ENCODE data around the gene WDR76.

The WDR76 gene

DNA sequence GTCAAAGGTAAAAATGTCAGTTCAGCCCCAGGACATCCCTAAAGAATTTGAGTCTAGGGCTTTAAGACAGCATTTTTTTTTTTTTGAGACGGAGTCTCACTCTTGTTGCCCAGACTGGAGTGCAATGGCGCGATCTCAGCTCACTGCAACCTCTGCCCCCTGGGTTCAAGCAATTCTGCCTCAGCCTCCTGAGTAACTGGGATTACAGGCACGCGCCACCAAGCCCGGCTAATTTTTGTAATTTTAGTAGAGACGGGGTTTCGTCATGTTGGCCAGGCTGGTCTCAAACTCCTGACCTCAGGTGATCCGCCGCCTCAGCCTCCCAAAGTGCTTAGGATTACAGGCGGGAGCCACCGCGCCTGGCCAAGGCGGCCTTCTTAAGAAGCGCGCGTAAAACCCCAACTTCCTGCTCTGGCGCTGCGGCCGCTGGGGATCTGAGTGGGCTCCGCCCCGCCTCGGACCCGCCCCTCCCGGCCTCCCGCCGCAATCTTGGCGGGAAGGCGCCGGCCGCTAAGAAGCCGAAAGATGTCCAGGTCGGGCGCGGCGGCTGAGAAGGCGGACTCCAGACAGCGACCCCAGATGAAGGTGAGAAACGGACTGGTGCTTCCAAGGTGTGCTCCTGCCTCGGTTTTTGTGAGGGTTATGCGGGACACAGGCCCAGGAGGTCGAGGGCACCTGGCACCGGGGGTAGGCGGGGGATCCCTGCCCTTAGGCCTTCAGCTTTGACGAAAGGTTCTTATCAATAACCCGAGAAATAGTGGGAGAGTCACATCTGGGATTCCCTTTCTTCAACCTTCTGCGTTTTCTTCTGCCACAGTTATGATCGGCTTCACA is at the start of gene WDR76:
Gene WDR76, plus strand, starts transcription at position 495 of the 834 bp plus-strand sequence. Its CDS starts 31 bp downstream, at position 526.
- TF ChIP-seq, protein P1, sequence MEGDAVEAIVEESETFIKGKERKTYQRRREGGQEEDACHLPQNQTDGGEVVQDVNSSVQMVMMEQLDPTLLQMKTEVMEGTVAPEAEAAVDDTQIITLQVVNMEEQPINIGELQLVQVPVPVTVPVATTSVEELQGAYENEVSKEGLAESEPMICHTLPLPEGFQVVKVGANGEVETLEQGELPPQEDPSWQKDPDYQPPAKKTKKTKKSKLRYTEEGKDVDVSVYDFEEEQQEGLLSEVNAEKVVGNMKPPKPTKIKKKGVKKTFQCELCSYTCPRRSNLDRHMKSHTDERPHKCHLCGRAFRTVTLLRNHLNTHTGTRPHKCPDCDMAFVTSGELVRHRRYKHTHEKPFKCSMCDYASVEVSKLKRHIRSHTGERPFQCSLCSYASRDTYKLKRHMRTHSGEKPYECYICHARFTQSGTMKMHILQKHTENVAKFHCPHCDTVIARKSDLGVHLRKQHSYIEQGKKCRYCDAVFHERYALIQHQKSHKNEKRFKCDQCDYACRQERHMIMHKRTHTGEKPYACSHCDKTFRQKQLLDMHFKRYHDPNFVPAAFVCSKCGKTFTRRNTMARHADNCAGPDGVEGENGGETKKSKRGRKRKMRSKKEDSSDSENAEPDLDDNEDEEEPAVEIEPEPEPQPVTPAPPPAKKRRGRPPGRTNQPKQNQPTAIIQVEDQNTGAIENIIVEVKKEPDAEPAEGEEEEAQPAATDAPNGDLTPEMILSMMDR (IDR thresholded peaks at IDR 0.05; ENCODE audit: insufficient read depth, low read depth, low read length, missing control alignments): no peak
- DNase-seq (ENCODE audit: low read depth): peak; percentile 96

DNA sequence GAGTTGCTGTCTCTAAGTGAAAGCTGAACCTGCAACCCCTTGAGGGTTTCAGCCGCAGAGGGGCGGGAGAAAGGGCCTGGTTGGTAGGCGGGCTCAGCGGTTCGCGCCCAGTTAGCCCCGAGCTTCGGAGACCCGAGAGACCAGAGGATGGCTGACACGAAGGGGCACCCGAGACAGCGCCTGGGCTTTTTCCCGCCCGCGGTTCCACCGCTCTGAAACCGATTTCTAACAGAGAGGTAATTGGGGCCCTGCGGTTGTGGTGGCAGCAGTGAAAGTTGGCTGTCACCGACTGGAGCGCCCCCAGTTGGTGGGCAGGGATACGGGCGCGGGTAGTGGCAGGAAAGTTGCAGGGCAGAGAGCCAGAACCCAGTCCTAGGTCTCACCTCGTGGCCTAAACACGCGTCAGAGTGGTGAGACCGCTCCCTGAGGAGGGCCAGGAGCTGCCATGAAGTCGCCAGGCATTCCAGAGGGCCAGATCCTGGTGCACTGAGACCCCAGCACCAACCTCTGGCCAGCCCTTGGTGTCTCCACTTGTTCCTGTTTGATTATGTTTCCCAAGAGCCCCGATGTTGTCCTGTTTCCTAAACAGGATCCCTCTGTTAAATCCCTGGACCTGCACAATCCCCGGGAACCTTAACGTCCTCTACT is 49.4 kb upstream of the WDR76 start:
- peak overlapping the region; percentile 70 for H3K4me3 ChIP-seq (ENCODE audit: low read depth, low read length)
- TF ChIP-seq, protein P1 (IDR thresholded peaks at IDR 0.05; ENCODE audit: insufficient read depth, low read depth, low read length, missing control alignments): peak; percentile 86
- peak; percentile 93 for DNase-seq (ENCODE audit: low read depth)

More for the DNA sequence above, at the start of gene WDR76:
- H3K4me3 ChIP-seq (ENCODE audit: low read depth, low read length): peak within 1 kb of the TSS; percentile 61

DNA sequence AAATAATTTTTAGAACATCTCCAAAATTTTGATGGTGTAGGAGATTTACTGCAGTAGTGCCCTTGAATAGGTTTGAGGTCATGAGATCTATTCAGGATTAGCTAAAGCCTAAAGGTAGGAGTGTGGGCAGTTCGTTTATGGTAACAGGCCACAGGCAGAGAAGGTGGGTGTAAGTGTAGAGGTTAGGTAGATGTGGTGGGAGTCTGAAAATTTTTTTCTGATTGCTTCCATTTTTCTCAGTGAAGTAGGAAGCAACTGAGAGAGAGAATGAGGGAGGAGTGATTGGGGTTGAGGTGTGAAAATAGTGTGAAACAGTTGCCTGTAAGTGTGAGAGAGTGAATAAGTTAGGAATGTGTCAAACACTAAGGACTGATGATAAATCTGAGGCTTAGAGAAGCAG is 47.8 kb upstream of the WDR76 start:
- no peak overlapping the region for H3K4me3 ChIP-seq (ENCODE audit: low read depth, low read length)
- TF ChIP-seq, protein P1 (IDR thresholded peaks at IDR 0.05; ENCODE audit: insufficient read depth, low read depth, low read length, missing control alignments): no peak
- DNase-seq (ENCODE audit: low read depth): no peak

DNA sequence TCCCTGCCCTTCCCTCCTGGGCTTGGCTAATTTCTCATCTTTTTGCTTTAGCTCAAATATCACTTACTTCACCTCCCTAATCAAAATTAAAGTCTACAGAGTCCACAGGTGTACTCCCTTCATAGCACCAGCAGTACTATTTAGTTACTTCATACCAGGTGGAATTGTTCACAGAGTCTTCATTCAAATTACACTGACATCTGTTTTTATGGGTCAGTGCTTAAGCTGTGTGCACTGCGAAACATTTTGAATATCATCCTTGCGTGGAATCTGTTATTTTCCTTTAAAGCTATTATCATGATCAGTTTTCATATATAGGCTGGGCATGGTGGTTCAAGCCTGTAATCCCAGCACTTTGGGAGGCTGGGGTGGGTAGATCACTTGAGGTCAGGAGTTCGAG is 37.4 kb upstream of the WDR76 start:
- no peak overlapping the region for H3K4me3 ChIP-seq (ENCODE audit: low read depth, low read length)
- TF ChIP-seq, protein P1 (IDR thresholded peaks at IDR 0.05; ENCODE audit: insufficient read depth, low read depth, low read length, missing control alignments): no peak
- no peak for DNase-seq (ENCODE audit: low read depth)

DNA sequence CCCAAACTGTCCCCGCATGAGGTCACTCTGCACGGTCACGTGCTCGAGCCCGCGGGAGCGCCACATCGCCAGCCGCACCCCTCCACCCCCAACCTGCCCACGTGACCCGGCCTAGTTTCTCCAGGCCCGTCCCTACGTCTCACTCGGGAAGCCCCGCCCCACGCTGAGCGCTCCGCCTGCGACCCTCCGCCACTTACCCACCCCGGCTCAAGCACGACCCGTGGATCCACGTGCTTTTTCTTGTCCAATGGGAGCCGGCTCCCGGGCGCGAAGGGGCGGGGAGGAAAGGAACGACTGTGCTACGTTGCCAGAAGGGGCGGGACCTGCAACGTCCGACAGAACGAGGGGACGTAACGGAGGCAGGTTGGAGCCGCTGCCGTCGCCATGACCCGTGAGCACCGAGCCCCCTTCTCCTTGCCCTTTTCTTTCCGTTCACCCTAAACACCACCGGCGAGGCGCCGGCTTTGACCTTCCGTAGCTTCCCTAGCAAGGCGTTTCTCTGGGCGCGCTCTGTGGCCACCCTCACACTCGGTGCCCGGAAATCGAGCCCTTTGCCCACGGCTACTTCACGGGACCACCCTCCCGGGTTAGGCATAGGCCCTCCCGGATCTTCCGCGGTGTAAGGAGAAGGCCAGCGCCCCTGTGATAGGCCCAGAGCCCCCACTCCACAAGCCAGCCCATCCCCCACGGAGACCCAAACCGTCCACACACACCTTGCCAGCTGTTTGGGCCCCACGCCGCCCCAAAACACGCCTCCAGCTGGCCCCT is 34.6 kb upstream of the WDR76 start, which contains the start of gene SERF2:
Gene SERF2, plus strand, starts transcription at position 328 of the 768 bp plus-strand sequence. Its CDS starts 57 bp downstream, at position 385.
- TF ChIP-seq, protein P1 (IDR thresholded peaks at IDR 0.05; ENCODE audit: insufficient read depth, low read depth, low read length, missing control alignments): no peak
- DNase-seq (ENCODE audit: low read depth): peak; percentile 100
- H3K4me3 ChIP-seq (ENCODE audit: low read depth, low read length): peak within 1 kb of the TSS; percentile 97

DNA sequence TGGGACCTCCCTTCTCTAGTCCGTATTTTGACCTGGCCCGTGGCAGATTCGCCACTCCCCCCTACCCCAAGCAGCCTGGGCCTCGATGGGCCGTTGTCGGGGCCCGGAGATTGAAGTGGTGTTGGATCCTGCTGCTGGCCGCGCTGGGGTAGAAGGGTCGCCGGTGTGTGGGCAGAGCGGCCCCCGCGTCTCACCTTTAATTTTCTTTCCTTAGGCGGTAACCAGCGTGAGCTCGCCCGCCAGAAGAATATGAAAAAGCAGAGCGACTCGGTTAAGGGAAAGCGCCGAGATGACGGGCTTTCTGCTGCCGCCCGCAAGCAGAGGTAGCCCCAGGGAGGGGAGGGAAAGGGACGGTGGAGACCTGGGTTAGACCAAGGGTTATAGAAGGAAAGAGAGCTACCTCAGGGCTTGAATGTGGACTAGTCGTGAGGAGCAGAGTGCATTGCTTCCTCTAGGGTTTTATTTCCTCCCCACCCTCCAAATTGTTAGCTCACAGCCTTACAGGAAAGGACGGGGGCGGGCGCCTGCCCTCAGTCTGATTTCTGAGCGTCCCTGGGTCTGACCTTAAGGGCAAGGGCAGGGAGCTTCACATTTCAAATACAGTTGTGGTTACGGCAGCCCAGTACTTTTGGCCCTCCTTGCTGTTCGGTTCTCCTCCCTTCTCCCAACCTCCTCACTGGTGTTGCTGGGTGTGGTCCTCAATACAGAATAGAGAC is 33.9 kb upstream of the WDR76 start:
- DNase-seq (ENCODE audit: low read depth): peak; percentile 49
- H3K4me3 ChIP-seq (ENCODE audit: low read depth, low read length): peak overlapping the region; percentile 97
- TF ChIP-seq, protein P1 (IDR thresholded peaks at IDR 0.05; ENCODE audit: insufficient read depth, low read depth, low read length, missing control alignments): no peak
